ENCODE data around the gene FCMR. TPM values are rescaled to one million over a fixed set of nuclear protein-coding genes. Genes with fewer than 3 reads are reported as not detected.

The FCMR gene
- total RNA-seq, 1 experiment from 2014 or later = 1.5 TPM

DNA sequence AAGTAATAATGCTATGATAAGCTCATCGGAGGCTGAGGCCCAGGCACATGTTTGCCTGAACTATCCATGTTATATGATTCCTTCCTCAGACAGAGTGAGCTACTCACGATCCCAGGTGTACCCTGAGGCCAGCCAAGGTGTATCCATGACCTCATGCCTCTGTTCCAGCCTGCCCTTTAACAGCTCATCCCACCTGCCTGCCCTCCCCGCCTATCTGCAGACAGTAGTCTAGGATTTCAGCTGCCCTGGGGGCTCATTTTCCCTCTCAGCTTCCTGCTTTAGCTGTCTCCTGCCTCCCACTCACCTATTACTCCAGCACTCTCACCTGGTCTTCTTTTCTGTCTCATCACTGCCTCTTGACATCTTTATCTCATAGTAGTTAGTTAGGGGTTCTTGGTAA is 26.4 kb downstream of the FCMR start:
- Histone ChIP-seq H3K4me1 (ENCODE audit: insufficient read depth, low read length) (peaks cover 77% of the 10 kb centered on the region), H3K4me2 (ENCODE audit: low read length) (peak overlapping the region; percentile 66), H3K27me3 (ENCODE audit: low read length) (no peaks in the 10 kb centered on the region), H3K9me2 (replicated peaks; ENCODE audit: low read length) (no peaks in the 10 kb centered on the region), H3K9ac (ENCODE audit: low read length) (peak overlapping the region; percentile 84), H4K20me1 (ENCODE audit: low read length) (no peaks in the 10 kb centered on the region), H3K79me2 (ENCODE audit: low read length) (no peaks in the 10 kb centered on the region), H3K36me3 (ENCODE audit: low read depth, low read length) (no peaks in the 10 kb centered on the region), H3F3A (ENCODE audit: low read length, unreplicated experiment) (no peaks in the 10 kb centered on the region), H3K27ac (ENCODE audit: low read length) (peak overlapping the region; percentile 93), H2AFZ (ENCODE audit: low read length) (peak overlapping the region; percentile 9; the same call in 1 of the 2 replicates), H3K9me3 (ENCODE audit: low read length) (no peaks in the 10 kb centered on the region), H3K4me3 (ENCODE audit: low read length) (peak overlapping the region; percentile 15; the same call in 1 of the 2 replicates)
- BruUV-seq (replicated peaks) = no TSS peak
- TF ChIP-seq EZH2phosphoT487 (IDR thresholded peaks at IDR 0.05; ENCODE audit: borderline replicate concordance, low read length) = no peak
- TF ChIP-seq EZH2 (IDR thresholded peaks at IDR 0.05; ENCODE audit: low read length, unreplicated experiment) = no peak
- TF ChIP-seq, protein P1, sequence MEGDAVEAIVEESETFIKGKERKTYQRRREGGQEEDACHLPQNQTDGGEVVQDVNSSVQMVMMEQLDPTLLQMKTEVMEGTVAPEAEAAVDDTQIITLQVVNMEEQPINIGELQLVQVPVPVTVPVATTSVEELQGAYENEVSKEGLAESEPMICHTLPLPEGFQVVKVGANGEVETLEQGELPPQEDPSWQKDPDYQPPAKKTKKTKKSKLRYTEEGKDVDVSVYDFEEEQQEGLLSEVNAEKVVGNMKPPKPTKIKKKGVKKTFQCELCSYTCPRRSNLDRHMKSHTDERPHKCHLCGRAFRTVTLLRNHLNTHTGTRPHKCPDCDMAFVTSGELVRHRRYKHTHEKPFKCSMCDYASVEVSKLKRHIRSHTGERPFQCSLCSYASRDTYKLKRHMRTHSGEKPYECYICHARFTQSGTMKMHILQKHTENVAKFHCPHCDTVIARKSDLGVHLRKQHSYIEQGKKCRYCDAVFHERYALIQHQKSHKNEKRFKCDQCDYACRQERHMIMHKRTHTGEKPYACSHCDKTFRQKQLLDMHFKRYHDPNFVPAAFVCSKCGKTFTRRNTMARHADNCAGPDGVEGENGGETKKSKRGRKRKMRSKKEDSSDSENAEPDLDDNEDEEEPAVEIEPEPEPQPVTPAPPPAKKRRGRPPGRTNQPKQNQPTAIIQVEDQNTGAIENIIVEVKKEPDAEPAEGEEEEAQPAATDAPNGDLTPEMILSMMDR (conservative IDR thresholded peaks at IDR 0.05; ENCODE audit: low read depth, low read length) = no peak
- ChIA-PET POLR2A (ENCODE audit: unreplicated experiment) (interaction anchor here (0.6 to 1.8 kb wide), 5 partner anchors 14 to 220 kb away, joined by 3 to 21 read pairs (median 4); partner anchors contain the start of genes C1orf116 and PFKFB2), CTCF (interaction anchor here (1.0 to 1.6 kb wide), 2 partner anchors 14 to 17 kb away, joined by 3 to 6 read pairs; no protein-coding TSS in a partner anchor)
- ATAC-seq = peak; percentile 11
- intact Hi-C loops (cut with micrococcal nuclease) = no loop called here
- peak; percentile 93 for DNase-seq

DNA sequence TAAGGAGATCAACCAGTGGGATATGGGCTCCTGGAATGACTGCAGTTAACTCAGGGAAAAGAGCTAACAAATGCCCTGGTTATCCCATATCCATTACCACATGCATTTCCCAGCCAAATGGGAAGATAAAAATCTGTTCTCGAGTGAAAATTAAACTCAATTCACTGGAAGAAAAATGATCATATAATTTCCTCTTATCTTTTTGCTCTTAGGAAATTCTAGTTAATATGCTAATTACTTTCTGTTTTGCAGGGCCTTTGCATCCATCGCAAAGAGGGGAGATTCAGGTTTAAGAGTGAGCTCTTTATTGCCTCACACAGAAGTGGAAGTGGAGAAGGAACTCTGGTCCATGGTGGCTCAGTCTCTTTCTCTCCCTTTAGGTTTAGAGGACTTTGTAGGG is 28.4 kb downstream of the FCMR start:
- H4K20me1 ChIP-seq (ENCODE audit: low read length) = no peaks in the 10 kb centered on the region
- peak overlapping the region; percentile 19 for H3K27ac ChIP-seq (ENCODE audit: low read length)
- no TSS peak for BruUV-seq (replicated peaks)
- peak overlapping the region; percentile 1; the same call in 1 of the 2 replicates for H3K9ac ChIP-seq (ENCODE audit: low read length)
- intact Hi-C loops (cut with micrococcal nuclease) = no loop called here
- DNase-seq = no peak
- no peaks in the 10 kb centered on the region for H3K79me2 ChIP-seq (ENCODE audit: low read length)
- TF ChIP-seq, protein P1 (conservative IDR thresholded peaks at IDR 0.05; ENCODE audit: low read depth, low read length) = no peak
- TF ChIP-seq EZH2 (IDR thresholded peaks at IDR 0.05; ENCODE audit: low read length, unreplicated experiment) (no peak), EZH2phosphoT487 (IDR thresholded peaks at IDR 0.05; ENCODE audit: borderline replicate concordance, low read length) (no peak)
- POLR2A ChIA-PET (ENCODE audit: unreplicated experiment) = no interaction called here
- no peak overlapping the region for H2AFZ ChIP-seq (ENCODE audit: low read length)
- H3F3A ChIP-seq (ENCODE audit: low read length, unreplicated experiment) = peaks cover 5% of the 10 kb centered on the region
- H3K9me3 ChIP-seq (ENCODE audit: low read length) = no peaks in the 10 kb centered on the region
- no peak overlapping the region for H3K4me2 ChIP-seq (ENCODE audit: low read length)
- no peaks in the 10 kb centered on the region for H3K9me2 ChIP-seq (replicated peaks; ENCODE audit: low read length)
- H3K4me1 ChIP-seq (ENCODE audit: insufficient read depth, low read length) = peaks cover 84% of the 10 kb centered on the region
- ATAC-seq = no peak
- no peak overlapping the region for H3K4me3 ChIP-seq (ENCODE audit: low read length)
- no peaks in the 10 kb centered on the region for H3K36me3 ChIP-seq (ENCODE audit: low read depth, low read length)
- no peaks in the 10 kb centered on the region for H3K27me3 ChIP-seq (ENCODE audit: low read length)
- CTCF ChIA-PET = interaction anchor here (0.5 kb wide), 1 partner anchor 12 kb away, joined by 3 read pairs; no protein-coding TSS in a partner anchor

DNA sequence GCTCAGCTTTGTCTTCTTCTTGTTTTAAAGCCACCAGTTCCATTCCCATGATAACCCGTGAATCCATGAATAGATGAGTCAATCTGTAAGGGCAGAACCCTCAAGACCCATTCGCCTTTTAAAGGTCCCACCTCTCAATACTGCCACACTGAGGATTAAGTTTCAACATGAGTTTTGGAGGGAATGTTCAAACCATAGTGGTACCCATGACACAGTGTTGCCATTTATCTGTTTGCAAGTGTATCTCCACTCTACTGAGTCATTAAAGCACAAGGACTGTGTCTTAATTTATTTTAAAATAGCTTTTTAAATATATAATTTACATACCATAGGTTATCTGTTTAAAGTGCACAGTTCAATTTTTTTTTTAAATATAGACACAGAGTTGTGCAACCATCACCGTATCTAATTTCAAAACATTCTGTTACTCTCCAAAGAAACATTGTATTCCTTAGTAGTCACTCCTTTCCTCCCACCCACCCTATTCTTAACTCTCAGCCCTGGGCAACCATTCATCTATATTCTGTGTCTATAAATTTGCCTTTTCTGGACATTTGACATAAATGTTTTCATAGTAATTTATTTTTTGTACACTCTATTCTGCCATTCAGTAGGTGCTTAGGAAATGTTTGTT is 29.3 kb downstream of the FCMR start:
- Histone ChIP-seq H3K9me3 (ENCODE audit: low read length) (no peaks in the 10 kb centered on the region), H3K27me3 (ENCODE audit: low read length) (no peaks in the 10 kb centered on the region), H3F3A (ENCODE audit: low read length, unreplicated experiment) (peaks cover 5% of the 10 kb centered on the region), H3K9ac (ENCODE audit: low read length) (peak overlapping the region; percentile 88; the same call in 1 of the 2 replicates), H3K4me3 (ENCODE audit: low read length) (no peak overlapping the region), H3K27ac (ENCODE audit: low read length) (peak overlapping the region; percentile 92), H2AFZ (ENCODE audit: low read length) (no peak overlapping the region), H3K4me1 (ENCODE audit: insufficient read depth, low read length) (peaks cover 85% of the 10 kb centered on the region), H3K36me3 (ENCODE audit: low read depth, low read length) (no peaks in the 10 kb centered on the region), H4K20me1 (ENCODE audit: low read length) (no peaks in the 10 kb centered on the region), H3K79me2 (ENCODE audit: low read length) (no peaks in the 10 kb centered on the region), H3K4me2 (ENCODE audit: low read length) (no peak overlapping the region), H3K9me2 (replicated peaks; ENCODE audit: low read length) (no peaks in the 10 kb centered on the region)
- BruUV-seq (replicated peaks) = no TSS peak
- ChIA-PET CTCF (interaction anchor here (0.5 kb wide), 1 partner anchor 11 kb away, joined by 3 read pairs; no protein-coding TSS in a partner anchor), POLR2A (ENCODE audit: unreplicated experiment) (interaction anchor here (0.7 kb wide), 1 partner anchor 159 kb away, joined by 3 read pairs; no protein-coding TSS in a partner anchor)
- intact Hi-C loops (cut with micrococcal nuclease) = no loop called here
- TF ChIP-seq EZH2phosphoT487 (IDR thresholded peaks at IDR 0.05; ENCODE audit: borderline replicate concordance, low read length) = no peak
- TF ChIP-seq EZH2 (IDR thresholded peaks at IDR 0.05; ENCODE audit: low read length, unreplicated experiment) = no peak
- TF ChIP-seq, protein P1 (conservative IDR thresholded peaks at IDR 0.05; ENCODE audit: low read depth, low read length) = no peak
- DNase-seq = peak; percentile 49
- ATAC-seq = no peak

Measured in PC-3 (cell line).